HepG2 (cell line): Measurements from ENCODE around the gene HDAC4. TPM values are rescaled to one million over a fixed set of nuclear protein-coding genes. Genes with fewer than 3 reads are reported as not detected.

ENCODE experiments used
- CCAR2 ChIP-seq: fragments of 200-400 bp; formaldehyde crosslinking; optimal IDR thresholded peaks from 2 replicates; pipeline ENCODE3; 2018; ENCODE audit warnings: low read depth, mild to moderate bottlenecking, low read length, moderate library complexity
- NR2C2 ChIP-seq: sonication (generic); formaldehyde crosslinking; IDR thresholded peaks from 2 replicates; pipeline ENCODE4 v1.4.0; 2020; ENCODE audit warnings: missing genetic modification reagents, mild to moderate bottlenecking, moderate library complexity, borderline replicate concordance
- ZFP36L1 ChIP-seq: sonication (generic); formaldehyde crosslinking; IDR thresholded peaks from 2 replicates; pipeline ENCODE4 v1.8.0; 2022; ENCODE audit warnings: mild to moderate bottlenecking, missing genetic modification reagents, moderate library complexity
- ZNF160 ChIP-seq: sonication (generic); formaldehyde crosslinking; IDR thresholded peaks from 2 replicates; pipeline ENCODE4 v1.8.0; 2022; ENCODE audit warnings: mild to moderate bottlenecking, inconsistent platforms, missing genetic modification reagents
- ZNF432 ChIP-seq: sonication (generic); formaldehyde crosslinking; IDR thresholded peaks from 2 replicates; pipeline ENCODE4 v1.5.0; 2020; ENCODE audit warnings: missing genetic modification reagents, mild to moderate bottlenecking, borderline replicate concordance
- ZNF468 ChIP-seq: sonication (generic); formaldehyde crosslinking; IDR thresholded peaks from 2 replicates; pipeline ENCODE4 v1.8.0; 2022; ENCODE audit warnings: mild to moderate bottlenecking, moderate library complexity, missing genetic modification reagents
- ZNF781 ChIP-seq: sonication (generic); formaldehyde crosslinking; IDR thresholded peaks from 2 replicates; pipeline ENCODE4 v1.5.1; 2020; ENCODE audit warnings: borderline replicate concordance, mild to moderate bottlenecking, missing genetic modification reagents; ENCODE audit errors: not compliant biosample characterization
- polyA plus RNA-seq, 8 experiments: library from polyadenylated mRNA; depleted of rRNA in 3 of 8; stranded (reverse) in 7 of 8; unstranded in 1 of 8; fragments of >200 nt; fragmentation: Illumina TruSeq in 4 of 8; extraction: Trizol in 4 of 8; gene quantifications; 2 replicates each; pipeline versions ENCODE4 v1.2.1 to v1.2.3, GENCODE V29; 2011 to 2016; ENCODE audit warnings: low read depth in 4 of 8, missing spikeins in 1 of 8, mixed read lengths in 1 of 8; ENCODE audit not compliant: insufficient read depth in 1 of 8
- total RNA-seq, 5 experiments: library from RNA; depleted of rRNA; stranded (reverse); fragments of >200 nt; fragmentation: Illumina TruSeq; extraction: Trizol; gene quantifications; 2 replicates each; pipeline ENCODE4 v1.2.3, GENCODE V29; 2016; ENCODE audit warnings: low read depth in 1 of 5
- TF ChIP-seq, protein P1 (sequence below): sonication (generic); formaldehyde crosslinking; IDR thresholded peaks from one replicate; pipeline ENCODE4 v1.5.1; 2020; ENCODE audit warnings: mild to moderate bottlenecking, missing genetic modification reagents; ENCODE audit errors: not compliant biosample characterization
- TF ChIP-seq, protein P2 (sequence below): sonication (generic); formaldehyde crosslinking; IDR thresholded peaks from 2 replicates; pipeline ENCODE4 v1.8.0; 2022; ENCODE audit warnings: mild to moderate bottlenecking, missing genetic modification reagents, borderline replicate concordance
- TF ChIP-seq, protein P3 (sequence below): sonication (generic); formaldehyde crosslinking; IDR thresholded peaks from 2 replicates; pipeline ENCODE4 v1.4.0; 2020; ENCODE audit warnings: mild to moderate bottlenecking, missing genetic modification reagents, borderline replicate concordance

The HDAC4 gene
- total and polyA plus RNA-seq, 2 of the 13 experiments (the other 11 are each of a cell fraction or from before 2014, with no cell fraction given) = 10.1 to 11.5 TPM

DNA sequence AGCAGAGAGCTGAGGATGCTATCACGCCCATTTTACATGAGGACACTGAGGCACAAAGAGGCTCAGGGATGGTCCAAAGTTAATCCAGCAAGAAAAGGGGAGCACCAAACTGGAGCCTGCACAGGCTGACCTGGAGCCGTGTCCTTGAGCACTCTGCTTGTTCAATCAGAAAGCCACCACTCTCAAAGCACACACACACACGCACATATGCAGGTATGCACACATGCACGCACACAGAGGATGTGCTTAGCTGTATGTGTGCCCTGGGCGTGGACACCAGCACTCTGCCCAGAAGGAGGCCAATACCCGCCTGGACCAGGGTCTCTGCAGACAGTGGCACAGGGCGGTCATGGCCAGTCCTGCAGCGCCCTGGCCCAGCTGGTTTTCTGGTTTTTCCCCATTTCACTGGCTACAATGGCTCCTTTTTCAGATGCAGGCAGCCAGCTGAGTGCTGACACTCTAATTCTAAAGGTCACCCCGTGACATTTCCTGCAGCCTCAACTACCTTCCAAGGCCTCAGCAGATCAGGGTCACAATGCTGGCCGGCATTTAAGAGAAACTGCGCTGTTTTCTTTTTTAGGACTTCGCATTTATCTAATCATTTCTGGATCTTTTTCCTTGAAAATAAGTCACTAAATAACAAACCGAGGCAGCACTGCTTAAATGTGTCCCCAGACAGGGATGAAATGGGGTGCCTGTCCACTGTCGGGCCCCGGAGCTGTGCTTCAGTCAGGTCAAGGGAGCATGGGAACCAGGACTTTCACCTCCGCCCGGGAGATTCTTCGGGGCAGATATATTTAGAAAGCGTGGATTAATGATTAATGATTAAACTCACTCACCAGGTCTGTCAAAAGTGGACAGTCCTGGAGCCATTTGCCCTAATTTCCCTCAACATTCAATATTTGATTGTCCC lies 104.5 kb downstream of the HDAC4 start (continued):
- TF ChIP-seq, protein P1, sequence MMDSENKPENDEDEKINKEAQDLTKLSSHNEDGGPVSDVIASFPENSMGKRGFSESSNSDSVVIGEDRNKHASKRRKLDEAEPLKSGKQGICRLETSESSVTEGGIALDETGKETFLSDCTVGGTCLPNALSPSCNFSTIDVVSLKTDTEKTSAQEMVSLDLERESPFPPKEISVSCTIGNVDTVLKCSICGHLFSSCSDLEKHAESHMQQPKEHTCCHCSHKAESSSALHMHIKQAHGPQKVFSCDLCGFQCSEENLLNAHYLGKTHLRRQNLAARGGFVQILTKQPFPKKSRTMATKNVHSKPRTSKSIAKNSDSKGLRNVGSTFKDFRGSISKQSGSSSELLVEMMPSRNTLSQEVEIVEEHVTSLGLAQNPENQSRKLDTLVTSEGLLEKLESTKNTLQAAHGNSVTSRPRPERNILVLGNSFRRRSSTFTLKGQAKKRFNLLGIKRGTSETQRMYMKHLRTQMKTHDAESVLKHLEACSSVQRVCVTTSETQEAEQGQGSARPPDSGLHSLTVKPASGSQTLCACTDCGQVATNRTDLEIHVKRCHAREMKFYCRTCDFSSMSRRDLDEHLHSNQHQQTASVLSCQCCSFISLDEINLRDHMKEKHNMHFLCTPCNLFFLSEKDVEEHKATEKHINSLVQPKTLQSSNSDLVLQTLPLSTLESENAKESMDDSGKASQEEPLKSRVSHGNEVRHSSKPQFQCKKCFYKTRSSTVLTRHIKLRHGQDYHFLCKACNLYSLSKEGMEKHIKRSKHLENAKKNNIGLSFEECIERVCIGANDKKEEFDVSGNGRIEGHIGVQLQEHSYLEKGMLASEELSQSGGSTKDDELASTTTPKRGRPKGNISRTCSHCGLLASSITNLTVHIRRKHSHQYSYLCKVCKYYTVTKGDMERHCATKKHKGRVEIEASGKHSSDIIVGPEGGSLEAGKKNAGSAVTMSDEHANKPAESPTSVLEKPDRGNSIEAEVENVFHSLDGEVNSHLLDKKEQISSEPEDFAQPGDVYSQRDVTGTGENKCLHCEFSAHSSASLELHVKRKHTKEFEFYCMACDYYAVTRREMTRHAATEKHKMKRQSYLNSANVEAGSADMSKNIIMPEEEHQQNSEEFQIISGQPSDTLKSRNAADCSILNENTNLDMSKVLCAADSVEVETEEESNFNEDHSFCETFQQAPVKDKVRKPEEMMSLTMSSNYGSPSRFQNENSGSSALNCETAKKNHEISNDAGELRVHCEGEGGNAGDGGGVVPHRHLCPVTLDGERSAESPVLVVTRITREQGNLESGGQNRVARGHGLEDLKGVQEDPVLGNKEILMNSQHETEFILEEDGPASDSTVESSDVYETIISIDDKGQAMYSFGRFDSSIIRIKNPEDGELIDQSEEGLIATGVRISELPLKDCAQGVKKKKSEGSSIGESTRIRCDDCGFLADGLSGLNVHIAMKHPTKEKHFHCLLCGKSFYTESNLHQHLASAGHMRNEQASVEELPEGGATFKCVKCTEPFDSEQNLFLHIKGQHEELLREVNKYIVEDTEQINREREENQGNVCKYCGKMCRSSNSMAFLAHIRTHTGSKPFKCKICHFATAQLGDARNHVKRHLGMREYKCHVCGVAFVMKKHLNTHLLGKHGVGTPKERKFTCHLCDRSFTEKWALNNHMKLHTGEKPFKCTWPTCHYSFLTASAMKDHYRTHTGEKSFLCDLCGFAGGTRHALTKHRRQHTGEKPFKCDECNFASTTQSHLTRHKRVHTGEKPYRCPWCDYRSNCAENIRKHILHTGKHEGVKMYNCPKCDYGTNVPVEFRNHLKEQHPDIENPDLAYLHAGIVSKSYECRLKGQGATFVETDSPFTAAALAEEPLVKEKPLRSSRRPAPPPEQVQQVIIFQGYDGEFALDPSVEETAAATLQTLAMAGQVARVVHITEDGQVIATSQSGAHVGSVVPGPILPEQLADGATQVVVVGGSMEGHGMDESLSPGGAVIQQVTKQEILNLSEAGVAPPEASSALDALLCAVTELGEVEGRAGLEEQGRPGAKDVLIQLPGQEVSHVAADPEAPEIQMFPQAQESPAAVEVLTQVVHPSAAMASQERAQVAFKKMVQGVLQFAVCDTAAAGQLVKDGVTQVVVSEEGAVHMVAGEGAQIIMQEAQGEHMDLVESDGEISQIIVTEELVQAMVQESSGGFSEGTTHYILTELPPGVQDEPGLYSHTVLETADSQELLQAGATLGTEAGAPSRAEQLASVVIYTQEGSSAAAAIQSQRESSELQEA = peak; percentile 46
- TF ChIP-seq ZNF468 (CRISPR knock-in tag) = no peak
- no peak for TF ChIP-seq ZNF160
- TF ChIP-seq CCAR2 = no peak
- TF ChIP-seq ZFP36L1 (CRISPR knock-in tag) = no peak
- peak; percentile 57 for TF ChIP-seq ZNF781 (CRISPR knock-in tag)
- peak; percentile 67; the same call in 1 of the 2 replicates for TF ChIP-seq NR2C2 (CRISPR knock-in tag)
- TF ChIP-seq, protein P2, sequence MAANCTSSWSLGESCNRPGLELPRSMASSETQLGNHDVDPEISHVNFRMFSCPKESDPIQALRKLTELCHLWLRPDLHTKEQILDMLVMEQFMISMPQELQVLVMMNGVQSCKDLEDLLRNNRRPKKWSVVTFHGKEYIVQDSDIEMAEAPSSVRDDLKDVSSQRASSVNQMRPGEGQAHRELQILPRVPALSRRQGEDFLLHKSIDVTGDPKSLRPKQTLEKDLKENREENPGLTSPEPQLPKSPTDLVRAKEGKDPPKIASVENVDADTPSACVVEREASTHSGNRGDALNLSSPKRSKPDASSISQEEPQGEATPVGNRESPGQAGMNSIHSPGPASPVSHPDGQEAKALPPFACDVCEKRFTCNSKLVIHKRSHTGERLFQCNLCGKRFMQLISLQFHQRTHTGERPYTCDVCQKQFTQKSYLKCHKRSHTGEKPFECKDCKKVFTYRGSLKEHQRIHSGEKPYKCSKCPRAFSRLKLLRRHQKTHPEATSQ = no peak
- TF ChIP-seq ZNF432 = no peak
- TF ChIP-seq, protein P3, sequence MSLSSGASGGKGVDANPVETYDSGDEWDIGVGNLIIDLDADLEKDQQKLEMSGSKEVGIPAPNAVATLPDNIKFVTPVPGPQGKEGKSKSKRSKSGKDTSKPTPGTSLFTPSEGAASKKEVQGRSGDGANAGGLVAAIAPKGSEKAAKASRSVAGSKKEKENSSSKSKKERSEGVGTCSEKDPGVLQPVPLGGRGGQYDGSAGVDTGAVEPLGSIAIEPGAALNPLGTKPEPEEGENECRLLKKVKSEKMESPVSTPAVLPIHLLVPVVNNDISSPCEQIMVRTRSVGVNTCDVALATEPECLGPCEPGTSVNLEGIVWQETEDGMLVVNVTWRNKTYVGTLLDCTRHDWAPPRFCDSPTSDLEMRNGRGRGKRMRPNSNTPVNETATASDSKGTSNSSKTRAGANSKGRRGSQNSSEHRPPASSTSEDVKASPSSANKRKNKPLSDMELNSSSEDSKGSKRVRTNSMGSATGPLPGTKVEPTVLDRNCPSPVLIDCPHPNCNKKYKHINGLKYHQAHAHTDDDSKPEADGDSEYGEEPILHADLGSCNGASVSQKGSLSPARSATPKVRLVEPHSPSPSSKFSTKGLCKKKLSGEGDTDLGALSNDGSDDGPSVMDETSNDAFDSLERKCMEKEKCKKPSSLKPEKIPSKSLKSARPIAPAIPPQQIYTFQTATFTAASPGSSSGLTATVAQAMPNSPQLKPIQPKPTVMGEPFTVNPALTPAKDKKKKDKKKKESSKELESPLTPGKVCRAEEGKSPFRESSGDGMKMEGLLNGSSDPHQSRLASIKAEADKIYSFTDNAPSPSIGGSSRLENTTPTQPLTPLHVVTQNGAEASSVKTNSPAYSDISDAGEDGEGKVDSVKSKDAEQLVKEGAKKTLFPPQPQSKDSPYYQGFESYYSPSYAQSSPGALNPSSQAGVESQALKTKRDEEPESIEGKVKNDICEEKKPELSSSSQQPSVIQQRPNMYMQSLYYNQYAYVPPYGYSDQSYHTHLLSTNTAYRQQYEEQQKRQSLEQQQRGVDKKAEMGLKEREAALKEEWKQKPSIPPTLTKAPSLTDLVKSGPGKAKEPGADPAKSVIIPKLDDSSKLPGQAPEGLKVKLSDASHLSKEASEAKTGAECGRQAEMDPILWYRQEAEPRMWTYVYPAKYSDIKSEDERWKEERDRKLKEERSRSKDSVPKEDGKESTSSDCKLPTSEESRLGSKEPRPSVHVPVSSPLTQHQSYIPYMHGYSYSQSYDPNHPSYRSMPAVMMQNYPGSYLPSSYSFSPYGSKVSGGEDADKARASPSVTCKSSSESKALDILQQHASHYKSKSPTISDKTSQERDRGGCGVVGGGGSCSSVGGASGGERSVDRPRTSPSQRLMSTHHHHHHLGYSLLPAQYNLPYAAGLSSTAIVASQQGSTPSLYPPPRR (CRISPR knock-in tag) = peak; percentile 63
